ENCODE results near the gene TNFRSF19.
"Not testable (repeated sequence)": the region's sequence is repeated elsewhere in the genome, so short reads cannot be mapped to it uniquely, and the experiment has no call there.

The TNFRSF19 gene

GRCh38 chr13:23570099-23570920 is at the start of gene TNFRSF19:
TNFRSF19 (plus strand) TSS chr13:23570412; CDS start chr13:23590184, 19,772 bp downstream.
- ATAC-seq (ENCODE audit: low read depth), result no peak
- no peak within 1 kb of the TSS for H3K27ac ChIP-seq (ENCODE audit: poor library complexity, severe bottlenecking)

GRCh38 chr13:23529926-23530325 is 40.3 kb upstream of the TNFRSF19 start:
- not testable (repeated sequence) for H3K27me3 ChIP-seq (ENCODE audit: insufficient read depth, poor library complexity, severe bottlenecking); DNase-seq (ENCODE audit: low spot score); H3K36me3 ChIP-seq (ENCODE audit: low read depth); H3K27ac ChIP-seq (ENCODE audit: poor library complexity, severe bottlenecking); ATAC-seq (ENCODE audit: low read depth); H3K9me3 ChIP-seq (ENCODE audit: severe bottlenecking); H3K4me3 ChIP-seq (ENCODE audit: severe bottlenecking); H3K4me1 ChIP-seq (ENCODE audit: insufficient read depth, poor library complexity, severe bottlenecking)

More at GRCh38 chr13:23570099-23570920, at the start of gene TNFRSF19:
- TF ChIP-seq CTCF (IDR thresholded peaks at IDR 0.05; ENCODE audit: poor library complexity, severe bottlenecking), result no peak
- Histone ChIP-seq H3K4me1 (ENCODE audit: insufficient read depth, poor library complexity, severe bottlenecking) (no peaks in the 10 kb centered on the region), H3K4me3 (ENCODE audit: severe bottlenecking) (no peak within 1 kb of the TSS), H3K27me3 (ENCODE audit: insufficient read depth, poor library complexity, severe bottlenecking) (no peaks in the 10 kb centered on the region), H3K36me3 (ENCODE audit: low read depth) (no peaks in the 10 kb centered on the region), H3K9me3 (ENCODE audit: severe bottlenecking) (no peaks in the 10 kb centered on the region)
- no peak for DNase-seq (ENCODE audit: low spot score)

- H3K4me1 ChIP-seq (ENCODE audit: insufficient read depth, poor library complexity, severe bottlenecking), result no peaks in the 10 kb centered on the region
- DNase-seq (ENCODE audit: low spot score) (no peak), ATAC-seq (ENCODE audit: low read depth) (no peak)
- H3K4me3 ChIP-seq (ENCODE audit: severe bottlenecking), result no peak overlapping the region
- H3K27me3 ChIP-seq (ENCODE audit: insufficient read depth, poor library complexity, severe bottlenecking), result no peaks in the 10 kb centered on the region
- TF ChIP-seq CTCF (IDR thresholded peaks at IDR 0.05; ENCODE audit: poor library complexity, severe bottlenecking), result no peak
- H3K27ac ChIP-seq (ENCODE audit: poor library complexity, severe bottlenecking), result no peak overlapping the region
- no peaks in the 10 kb centered on the region for H3K9me3 ChIP-seq (ENCODE audit: severe bottlenecking)
- H3K36me3 ChIP-seq (ENCODE audit: low read depth), result no peaks in the 10 kb centered on the region
Observed at GRCh38 chr13:23531446-23531845, 38.8 kb upstream of the TNFRSF19 start.

GRCh38 chr13:23534090-23534489 is 36.1 kb upstream of the TNFRSF19 start:
- Histone ChIP-seq H3K9me3 (ENCODE audit: severe bottlenecking) (no peaks in the 10 kb centered on the region), H3K27me3 (ENCODE audit: insufficient read depth, poor library complexity, severe bottlenecking) (no peaks in the 10 kb centered on the region), H3K27ac (ENCODE audit: poor library complexity, severe bottlenecking) (no peak overlapping the region), H3K36me3 (ENCODE audit: low read depth) (no peaks in the 10 kb centered on the region), H3K4me3 (ENCODE audit: severe bottlenecking) (no peak overlapping the region), H3K4me1 (ENCODE audit: insufficient read depth, poor library complexity, severe bottlenecking) (no peaks in the 10 kb centered on the region)
- ATAC-seq (ENCODE audit: low read depth) (no peak), DNase-seq (ENCODE audit: low spot score) (no peak)
- no peak for TF ChIP-seq CTCF (IDR thresholded peaks at IDR 0.05; ENCODE audit: poor library complexity, severe bottlenecking)

- Histone ChIP-seq H3K27me3 (ENCODE audit: insufficient read depth, poor library complexity, severe bottlenecking) (no peaks in the 10 kb centered on the region), H3K4me3 (ENCODE audit: severe bottlenecking) (no peak overlapping the region), H3K9me3 (ENCODE audit: severe bottlenecking) (no peaks in the 10 kb centered on the region), H3K27ac (ENCODE audit: poor library complexity, severe bottlenecking) (no peak overlapping the region), H3K4me1 (ENCODE audit: insufficient read depth, poor library complexity, severe bottlenecking) (no peaks in the 10 kb centered on the region), H3K36me3 (ENCODE audit: low read depth) (no peaks in the 10 kb centered on the region)
- TF ChIP-seq CTCF (IDR thresholded peaks at IDR 0.05; ENCODE audit: poor library complexity, severe bottlenecking), result no peak
- ATAC-seq (ENCODE audit: low read depth) (no peak), DNase-seq (ENCODE audit: low spot score) (no peak)
Observed at GRCh38 chr13:23541221-23541824, 28.9 kb upstream of the TNFRSF19 start.
